Astrocyte (in vitro differentiated cells and primary cell): ENCODE measurements around the gene APOBEC2. TPM values are rescaled to one million over a fixed set of nuclear protein-coding genes. Genes with fewer than 3 reads are reported as not detected.

Experiments
- DNase-seq: peaks from one replicate; pipeline ENCODE4 v3.0.0-alpha.2; 2010; ENCODE audit warnings: low read depth
- FAIRE-seq: peaks from 2 replicates; lab custom pipeline; 2011; peaks lifted over from hg19 to GRCh38; lab: Jason Lieb, UNC
- H2AFZ ChIP-seq: 2 replicates; pipeline ENCODE4 v1.6.0; 2012; ENCODE audit warnings: low read depth, low read length, inconsistent platforms
- H3K27ac ChIP-seq: 2 replicates; pipeline ENCODE4 v1.5.1; 2011; ENCODE audit warnings: low read depth, low read length, inconsistent platforms
- H3K27me3 ChIP-seq: 2 replicates; pipeline ENCODE4 v1.6.0; 2011; ENCODE audit warnings: low read length, inconsistent platforms; ENCODE audit not compliant: insufficient read depth
- H3K36me3 ChIP-seq: 2 replicates; pipeline ENCODE4 v1.5.1; 2011; ENCODE audit warnings: low read length, inconsistent platforms; ENCODE audit not compliant: insufficient read depth
- H3K4me1 ChIP-seq: 2 replicates; pipeline ENCODE4 v1.5.1; 2011; ENCODE audit warnings: low read length, inconsistent platforms; ENCODE audit not compliant: insufficient read depth
- H3K4me2 ChIP-seq: 2 replicates; pipeline ENCODE4 v1.6.0; 2012; ENCODE audit warnings: low read length, inconsistent platforms
- H3K4me3 ChIP-seq: 2 replicates; pipeline ENCODE4 v1.5.1; 2011; ENCODE audit warnings: low read depth, mild to moderate bottlenecking, low read length, inconsistent platforms; ENCODE audit not compliant: insufficient read depth
- H3K79me2 ChIP-seq: 2 replicates; pipeline ENCODE4 v1.6.0; 2012; ENCODE audit warnings: mild to moderate bottlenecking, low read length, inconsistent platforms; ENCODE audit not compliant: insufficient read depth
- H3K9ac ChIP-seq: 2 replicates; pipeline ENCODE4 v1.6.0; 2012; ENCODE audit warnings: mild to moderate bottlenecking, low read length, inconsistent platforms
- H3K9me3 ChIP-seq: 2 replicates; pipeline ENCODE4 v1.5.1; 2012; ENCODE audit warnings: low read depth, mild to moderate bottlenecking, low read length, inconsistent platforms; ENCODE audit not compliant: insufficient read depth
- H4K20me1 ChIP-seq: 2 replicates; pipeline ENCODE4 v1.6.0; 2012; ENCODE audit warnings: low read length, inconsistent platforms; ENCODE audit not compliant: insufficient read depth
- H3K27ac Mint-ChIP-seq: one replicate; pipeline ENCODE4 v1.8.0; 2021; ENCODE audit warnings: mild to moderate bottlenecking, mixed read lengths; ENCODE audit not compliant: unreplicated experiment
- H3K27me3 Mint-ChIP-seq: one replicate; pipeline ENCODE4 v1.8.0; 2021; ENCODE audit warnings: low read depth, mixed read lengths; ENCODE audit not compliant: unreplicated experiment
- H3K36me3 Mint-ChIP-seq: one replicate; pipeline ENCODE4 v1.8.0; 2021; ENCODE audit warnings: low read depth, mixed read lengths; ENCODE audit not compliant: unreplicated experiment
- H3K4me1 Mint-ChIP-seq: one replicate; pipeline ENCODE4 v1.8.0; 2021; ENCODE audit warnings: low read depth, mixed read lengths; ENCODE audit not compliant: unreplicated experiment
- H3K4me3 Mint-ChIP-seq: one replicate; pipeline ENCODE4 v1.8.0; 2021; ENCODE audit warnings: mild to moderate bottlenecking, moderate library complexity, mixed read lengths; ENCODE audit not compliant: unreplicated experiment
- H3K9me3 Mint-ChIP-seq: one replicate; pipeline ENCODE4 v1.8.0; 2021; ENCODE audit warnings: mild to moderate bottlenecking, mixed read lengths; ENCODE audit not compliant: unreplicated experiment
- CTCF ChIP-seq: IDR thresholded peaks from 2 replicates; pipeline ENCODE4 v1.5.1; 2011; ENCODE audit warnings: low read depth, mild to moderate bottlenecking, inconsistent platforms, low read length, moderate library complexity; ENCODE audit not compliant: insufficient read depth
- EZH2 ChIP-seq: IDR thresholded peaks from 2 replicates; pipeline ENCODE4 v1.6.1; 2012; ENCODE audit warnings: mild to moderate bottlenecking, low read length, inconsistent platforms; ENCODE audit not compliant: insufficient read depth
- total RNA-seq: library from RNA; stranded (reverse); gene quantifications from 2 replicates; pipeline ENCODE4 v1.2.1, GENCODE V29; 2021

Gene APOBEC2
- total RNA-seq, 1 donor from 2014 or later, result not detected

- TF ChIP-seq CTCF, result no peak
- TF ChIP-seq EZH2, result no peak
- H2AFZ ChIP-seq, result no peak overlapping the region
- H3K27me3 ChIP-seq, result no peaks in the 10 kb centered on the region
- H3K9me3 ChIP-seq, result no peaks in the 10 kb centered on the region
- H3K9ac ChIP-seq, result no peak overlapping the region
- no peak overlapping the region for H3K27ac ChIP-seq
- no peaks in the 10 kb centered on the region for H4K20me1 ChIP-seq
- Mint-ChIP-seq H3K27ac (no peak overlapping the region), H3K36me3 (peaks cover 3% of the 10 kb centered on the region), H3K27me3 (peaks cover 5% of the 10 kb centered on the region), H3K4me3 (no peak overlapping the region), H3K4me1 (peaks cover 9% of the 10 kb centered on the region), H3K9me3 (peaks cover 2% of the 10 kb centered on the region)
- H3K79me2 ChIP-seq, result no peaks in the 10 kb centered on the region
- H3K4me3 ChIP-seq, result no peak overlapping the region
- FAIRE-seq, result no peak
- H3K36me3 ChIP-seq, result no peaks in the 10 kb centered on the region
- DNase-seq, result no peak
- no peak overlapping the region for H3K4me2 ChIP-seq
- H3K4me1 ChIP-seq, result peaks cover 8% of the 10 kb centered on the region
Observed at GRCh38 chr6:41023114-41023513, 29.9 kb upstream of the APOBEC2 start.

DNA sequence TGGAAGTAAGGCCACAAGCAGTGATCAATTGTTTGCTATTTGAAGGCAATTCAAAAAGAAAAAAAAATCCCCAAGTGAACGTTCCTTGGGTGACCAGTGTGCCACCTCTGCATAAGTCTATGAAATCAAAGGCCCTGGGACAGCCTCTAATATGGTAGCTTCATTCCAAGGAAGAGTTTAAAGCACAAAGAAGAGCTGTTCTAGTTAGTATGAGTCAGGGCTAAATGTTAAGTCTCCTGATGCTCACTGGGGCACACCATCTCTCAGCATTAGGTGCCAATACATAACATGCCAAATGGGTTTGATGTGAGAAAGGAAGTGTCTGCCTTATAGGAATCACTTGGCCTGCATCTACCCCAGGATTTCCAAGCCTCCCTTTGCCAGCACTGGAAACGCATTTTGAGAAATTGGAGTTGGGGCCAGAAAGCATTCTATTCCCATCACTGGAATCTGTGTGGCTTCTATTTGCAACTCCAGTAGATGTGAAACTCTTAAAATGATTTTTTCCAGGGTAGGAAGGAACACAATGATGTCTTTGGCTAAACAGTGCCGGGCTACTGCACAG is 27.0 kb upstream of the APOBEC2 start:
- no peak overlapping the region for H3K4me3 Mint-ChIP-seq
- H3K27ac ChIP-seq, result no peak overlapping the region
- no peaks in the 10 kb centered on the region for H3K36me3 Mint-ChIP-seq
- H3K4me1 Mint-ChIP-seq, result peaks cover 9% of the 10 kb centered on the region
- H3K9me3 Mint-ChIP-seq, result no peaks in the 10 kb centered on the region
- H3K36me3 ChIP-seq, result no peaks in the 10 kb centered on the region
- TF ChIP-seq CTCF, result no peak
- TF ChIP-seq EZH2, result no peak
- DNase-seq, result no peak
- H3K4me3 ChIP-seq, result no peak overlapping the region
- no peak overlapping the region for H3K9ac ChIP-seq
- no peaks in the 10 kb centered on the region for H3K79me2 ChIP-seq
- H3K4me1 ChIP-seq, result peaks cover 8% of the 10 kb centered on the region
- H3K27ac Mint-ChIP-seq, result no peak overlapping the region
- no peaks in the 10 kb centered on the region for H4K20me1 ChIP-seq
- no peak for FAIRE-seq
- no peaks in the 10 kb centered on the region for H3K27me3 ChIP-seq
- peaks cover 5% of the 10 kb centered on the region for H3K27me3 Mint-ChIP-seq
- H3K9me3 ChIP-seq, result no peaks in the 10 kb centered on the region
- H2AFZ ChIP-seq, result no peak overlapping the region
- H3K4me2 ChIP-seq, result no peak overlapping the region

DNA sequence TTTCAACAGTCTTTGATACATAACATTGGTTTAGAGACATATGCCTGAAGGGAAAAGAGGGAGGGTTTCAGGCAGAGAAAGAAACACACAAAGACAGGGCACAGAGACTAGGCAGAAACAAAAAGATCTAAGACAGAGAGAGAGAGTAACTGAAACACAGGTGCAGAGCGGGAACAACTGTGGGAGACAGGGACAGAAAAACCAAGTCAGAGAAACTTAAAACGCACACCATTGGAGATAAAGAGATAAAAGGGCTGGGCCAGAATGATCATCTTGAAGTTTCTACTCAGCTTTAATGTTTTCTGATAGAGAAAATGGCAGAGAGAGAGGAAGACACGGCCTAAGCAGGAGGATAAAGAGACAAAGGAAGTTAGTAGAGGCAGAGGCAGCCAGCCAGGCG is 25.8 kb upstream of the APOBEC2 start:
- peak overlapping the region; percentile 1 for H3K27ac Mint-ChIP-seq
- no peaks in the 10 kb centered on the region for H3K9me3 ChIP-seq

More for the DNA sequence above, 25.8 kb upstream of the APOBEC2 start:
- Histone ChIP-seq H3K4me1 (peaks cover 8% of the 10 kb centered on the region), H3K79me2 (no peaks in the 10 kb centered on the region), H3K4me3 (peak overlapping the region; percentile 52), H4K20me1 (no peaks in the 10 kb centered on the region), H3K9ac (peak overlapping the region; percentile 53), H3K4me2 (peak overlapping the region; percentile 88), H3K27ac (no peak overlapping the region), H2AFZ (peak overlapping the region; percentile 89), H3K36me3 (no peaks in the 10 kb centered on the region), H3K27me3 (no peaks in the 10 kb centered on the region)
- Mint-ChIP-seq H3K4me1 (peaks cover 3% of the 10 kb centered on the region), H3K4me3 (peak overlapping the region; percentile 80), H3K36me3 (no peaks in the 10 kb centered on the region), H3K27me3 (peaks cover 12% of the 10 kb centered on the region), H3K9me3 (no peaks in the 10 kb centered on the region)
- TF ChIP-seq CTCF (no peak), EZH2 (no peak)
- DNase-seq (no peak), FAIRE-seq (no peak)
